Upper lobe of left lung (tissue), 4 donors: Measurements from ENCODE around the gene CTBS.

Experiments
- POLR2A ChIP-seq, 4 donors: fragments of 450-650 bp; IDR thresholded peaks; one replicate each; pipeline ENCODE4 v1.5.1; 2016 to 2017; ENCODE audit warnings: antibody characterized with exemption in 4 of 4, mild to moderate bottlenecking in 2 of 4
- TF ChIP-seq, protein P1 (sequence below), 6 experiments: fragments of 450-650 bp in 4 of 6; fragments of 200-600 bp in 2 of 6; sonication (generic) in 2 of 6; IDR thresholded peaks; one replicate each; pipeline ENCODE4 v1.5.1; 2016 to 2019; ENCODE audit warnings: antibody characterized with exemption in 6 of 6

DNA sequence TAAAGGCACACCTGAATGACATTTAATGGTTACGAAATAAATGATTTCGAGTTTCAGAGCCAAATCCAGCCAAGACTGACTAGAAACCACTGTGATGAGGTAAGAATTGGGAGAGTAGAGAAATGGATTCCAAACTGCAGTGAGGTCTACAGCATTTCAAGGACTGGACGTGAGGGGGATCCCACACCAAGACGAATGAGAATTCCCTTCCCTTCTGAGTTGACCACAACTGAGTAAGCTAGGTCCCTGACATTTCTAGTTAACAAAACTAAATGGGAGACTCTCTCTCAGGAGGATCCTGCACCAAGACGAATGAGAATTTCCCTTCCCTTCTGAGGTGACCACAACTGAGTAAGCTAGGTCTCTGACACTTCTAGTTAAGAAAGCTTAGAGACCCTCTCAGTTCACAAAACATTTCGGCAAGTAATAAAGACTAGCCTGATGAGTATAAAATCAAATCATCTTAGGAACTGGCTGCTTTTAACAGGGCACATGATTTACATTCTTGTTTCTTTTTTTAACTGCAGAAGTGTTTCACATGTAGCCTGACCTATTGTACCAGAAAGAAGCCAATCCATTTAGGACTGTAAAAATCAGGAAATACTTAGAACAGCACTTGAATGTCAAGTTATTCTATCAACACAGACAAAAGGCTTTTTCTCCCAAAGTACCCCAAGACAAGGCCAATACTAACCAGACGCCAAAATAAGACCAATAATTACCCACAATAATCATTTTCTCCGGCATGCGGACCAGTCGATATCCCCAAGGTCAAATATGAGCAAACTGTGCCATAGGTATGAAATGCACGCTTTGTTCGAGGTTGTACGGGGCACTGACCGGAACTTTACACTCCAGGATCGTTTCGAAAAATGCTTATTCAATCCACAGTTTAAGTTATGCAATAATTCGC lies 69.4 kb downstream of the CTBS start:
- no peak for TF ChIP-seq POLR2A (IDR thresholded peaks at IDR 0.05)
- TF ChIP-seq, protein P1, sequence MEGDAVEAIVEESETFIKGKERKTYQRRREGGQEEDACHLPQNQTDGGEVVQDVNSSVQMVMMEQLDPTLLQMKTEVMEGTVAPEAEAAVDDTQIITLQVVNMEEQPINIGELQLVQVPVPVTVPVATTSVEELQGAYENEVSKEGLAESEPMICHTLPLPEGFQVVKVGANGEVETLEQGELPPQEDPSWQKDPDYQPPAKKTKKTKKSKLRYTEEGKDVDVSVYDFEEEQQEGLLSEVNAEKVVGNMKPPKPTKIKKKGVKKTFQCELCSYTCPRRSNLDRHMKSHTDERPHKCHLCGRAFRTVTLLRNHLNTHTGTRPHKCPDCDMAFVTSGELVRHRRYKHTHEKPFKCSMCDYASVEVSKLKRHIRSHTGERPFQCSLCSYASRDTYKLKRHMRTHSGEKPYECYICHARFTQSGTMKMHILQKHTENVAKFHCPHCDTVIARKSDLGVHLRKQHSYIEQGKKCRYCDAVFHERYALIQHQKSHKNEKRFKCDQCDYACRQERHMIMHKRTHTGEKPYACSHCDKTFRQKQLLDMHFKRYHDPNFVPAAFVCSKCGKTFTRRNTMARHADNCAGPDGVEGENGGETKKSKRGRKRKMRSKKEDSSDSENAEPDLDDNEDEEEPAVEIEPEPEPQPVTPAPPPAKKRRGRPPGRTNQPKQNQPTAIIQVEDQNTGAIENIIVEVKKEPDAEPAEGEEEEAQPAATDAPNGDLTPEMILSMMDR (IDR thresholded peaks at IDR 0.05), result no peak
